Measurements from ENCODE around the gene THEMIS. TPM values are rescaled to one million over a fixed set of nuclear protein-coding genes. Genes with fewer than 3 reads are reported as not detected.

THEMIS gene
- total RNA-seq, 1 donor from 2014 or later: not detected

DNA sequence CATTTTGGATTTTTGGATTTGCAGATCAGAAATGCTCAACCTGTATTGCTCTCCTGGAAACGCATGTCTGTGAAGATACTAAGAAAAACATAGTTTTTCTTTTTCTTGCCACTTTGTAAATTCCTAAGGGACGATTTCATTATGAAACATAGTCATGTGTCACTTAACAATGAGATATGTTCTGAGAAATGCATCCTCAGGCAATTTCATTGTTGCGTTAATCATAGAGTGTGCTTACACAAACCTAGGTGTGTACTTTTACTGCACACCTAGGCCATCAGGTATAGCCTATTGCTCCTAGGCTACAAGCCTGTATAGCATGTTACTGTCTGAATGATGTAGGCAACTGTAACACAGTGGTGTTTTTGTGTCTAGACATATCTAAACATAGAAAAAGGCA is 13.4 kb upstream of the THEMIS start:
- DNase-seq (ENCODE audit: low spot score in 2 of 2): no peak
- no peaks in the 10 kb centered on the region for H3K4me1 ChIP-seq
- H3K36me3 ChIP-seq: no peaks in the 10 kb centered on the region
- no peaks in the 10 kb centered on the region for H3K9me3 ChIP-seq
- H3K27ac ChIP-seq: no peak overlapping the region
- TF ChIP-seq, protein P1, sequence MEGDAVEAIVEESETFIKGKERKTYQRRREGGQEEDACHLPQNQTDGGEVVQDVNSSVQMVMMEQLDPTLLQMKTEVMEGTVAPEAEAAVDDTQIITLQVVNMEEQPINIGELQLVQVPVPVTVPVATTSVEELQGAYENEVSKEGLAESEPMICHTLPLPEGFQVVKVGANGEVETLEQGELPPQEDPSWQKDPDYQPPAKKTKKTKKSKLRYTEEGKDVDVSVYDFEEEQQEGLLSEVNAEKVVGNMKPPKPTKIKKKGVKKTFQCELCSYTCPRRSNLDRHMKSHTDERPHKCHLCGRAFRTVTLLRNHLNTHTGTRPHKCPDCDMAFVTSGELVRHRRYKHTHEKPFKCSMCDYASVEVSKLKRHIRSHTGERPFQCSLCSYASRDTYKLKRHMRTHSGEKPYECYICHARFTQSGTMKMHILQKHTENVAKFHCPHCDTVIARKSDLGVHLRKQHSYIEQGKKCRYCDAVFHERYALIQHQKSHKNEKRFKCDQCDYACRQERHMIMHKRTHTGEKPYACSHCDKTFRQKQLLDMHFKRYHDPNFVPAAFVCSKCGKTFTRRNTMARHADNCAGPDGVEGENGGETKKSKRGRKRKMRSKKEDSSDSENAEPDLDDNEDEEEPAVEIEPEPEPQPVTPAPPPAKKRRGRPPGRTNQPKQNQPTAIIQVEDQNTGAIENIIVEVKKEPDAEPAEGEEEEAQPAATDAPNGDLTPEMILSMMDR (IDR thresholded peaks at IDR 0.05): no peak
- intact Hi-C loops (cut with DNase I): no loop called here
- H3K4me3 ChIP-seq: no peak overlapping the region
- H3K27me3 ChIP-seq: no peaks in the 10 kb centered on the region

DNA sequence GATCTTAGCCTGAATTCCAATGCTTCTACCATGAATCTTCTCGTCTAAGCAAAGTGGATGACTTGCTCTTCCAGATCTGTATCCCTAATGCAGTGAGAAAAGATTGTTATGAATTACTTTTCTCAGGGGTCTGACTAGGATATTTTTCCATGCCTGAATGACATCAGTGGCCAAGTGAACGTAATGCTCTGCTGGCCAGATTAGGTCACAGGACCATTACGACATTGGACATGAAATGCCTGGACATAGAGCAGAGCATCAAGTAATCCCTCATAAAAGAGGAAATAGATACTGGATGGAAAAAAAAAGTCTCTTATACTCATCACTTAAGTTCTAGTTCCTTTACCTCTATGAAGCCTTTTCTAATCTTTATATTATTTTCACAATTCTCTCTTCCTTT is 12.1 kb upstream of the THEMIS start:
- Histone ChIP-seq H3K27me3 (no peaks in the 10 kb centered on the region), H3K36me3 (no peaks in the 10 kb centered on the region), H3K9me3 (no peaks in the 10 kb centered on the region), H3K4me3 (no peak overlapping the region), H3K27ac (no peak overlapping the region), H3K4me1 (no peaks in the 10 kb centered on the region)
- TF ChIP-seq, protein P1 (IDR thresholded peaks at IDR 0.05): no peak
- intact Hi-C loops (cut with DNase I): no loop called here
- no peak for DNase-seq (ENCODE audit: low spot score in 2 of 2)

DNA sequence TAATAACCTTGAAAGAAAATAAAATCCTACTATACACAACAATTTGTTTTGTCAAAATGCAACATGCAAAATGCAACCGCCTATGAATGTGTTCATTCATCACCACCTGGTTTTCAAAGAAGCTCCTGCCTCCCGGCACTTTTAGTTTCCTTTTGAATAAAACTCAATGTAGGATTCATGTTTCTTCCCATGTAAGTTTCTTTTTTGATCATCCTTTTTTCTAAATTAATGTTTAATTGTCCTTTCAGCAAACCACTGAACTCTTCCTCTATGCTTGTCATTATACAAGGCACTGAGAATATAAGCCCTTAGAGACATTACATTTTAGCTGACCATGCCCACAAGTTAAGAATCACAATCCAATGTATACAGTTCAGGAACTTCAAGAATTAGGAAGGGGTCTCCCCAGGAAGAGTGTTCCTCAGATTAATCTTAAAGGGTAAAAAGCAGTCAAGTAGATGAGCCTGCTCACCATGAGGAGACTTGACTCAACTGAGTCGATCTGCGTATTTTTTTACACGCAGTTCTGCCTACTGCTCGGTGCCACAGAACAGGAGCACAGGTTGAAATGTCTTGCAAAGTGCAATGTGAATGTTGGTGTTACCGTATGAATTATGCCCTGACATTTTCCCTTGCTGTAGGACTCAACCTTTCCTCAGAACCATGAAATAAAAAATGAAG is 7.2 kb upstream of the THEMIS start:
- no peaks in the 10 kb centered on the region for H3K27me3 ChIP-seq
- no peaks in the 10 kb centered on the region for H3K36me3 ChIP-seq
- H3K9me3 ChIP-seq: no peaks in the 10 kb centered on the region
- intact Hi-C loops (cut with DNase I): no loop called here
- H3K4me1 ChIP-seq: no peaks in the 10 kb centered on the region
- TF ChIP-seq, protein P1 (IDR thresholded peaks at IDR 0.05): no peak
- no peak overlapping the region for H3K27ac ChIP-seq
- DNase-seq (ENCODE audit: low spot score in 2 of 2): no peak
- H3K4me3 ChIP-seq: no peak overlapping the region

DNA sequence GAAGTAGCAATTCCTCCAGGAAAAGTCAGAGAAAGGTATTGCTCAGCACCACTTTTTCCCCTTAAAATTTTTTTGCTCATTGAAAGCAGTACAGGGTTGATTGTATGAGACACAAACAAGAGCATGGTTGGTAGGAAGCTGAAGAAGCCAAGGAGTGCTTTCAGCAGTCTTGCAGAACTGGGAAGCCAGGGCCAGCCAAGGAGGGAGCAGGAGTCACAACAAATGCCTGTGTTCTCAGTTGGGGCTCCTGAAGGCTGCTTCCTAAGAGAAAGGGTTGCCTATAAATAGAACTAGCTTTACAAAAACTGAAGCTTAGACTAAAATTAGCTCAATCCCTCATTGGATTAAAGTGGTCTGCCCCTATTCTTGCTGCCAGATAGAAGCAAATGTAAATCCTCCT is 3.3 kb upstream of the THEMIS start:
- Histone ChIP-seq H3K4me3 (no peak overlapping the region), H3K9me3 (no peaks in the 10 kb centered on the region), H3K27ac (no peak overlapping the region), H3K27me3 (no peaks in the 10 kb centered on the region), H3K4me1 (no peaks in the 10 kb centered on the region), H3K36me3 (no peaks in the 10 kb centered on the region)
- no peak for DNase-seq (ENCODE audit: low spot score in 2 of 2)
- intact Hi-C loops (cut with DNase I): no loop called here
- TF ChIP-seq, protein P1 (IDR thresholded peaks at IDR 0.05): no peak

DNA sequence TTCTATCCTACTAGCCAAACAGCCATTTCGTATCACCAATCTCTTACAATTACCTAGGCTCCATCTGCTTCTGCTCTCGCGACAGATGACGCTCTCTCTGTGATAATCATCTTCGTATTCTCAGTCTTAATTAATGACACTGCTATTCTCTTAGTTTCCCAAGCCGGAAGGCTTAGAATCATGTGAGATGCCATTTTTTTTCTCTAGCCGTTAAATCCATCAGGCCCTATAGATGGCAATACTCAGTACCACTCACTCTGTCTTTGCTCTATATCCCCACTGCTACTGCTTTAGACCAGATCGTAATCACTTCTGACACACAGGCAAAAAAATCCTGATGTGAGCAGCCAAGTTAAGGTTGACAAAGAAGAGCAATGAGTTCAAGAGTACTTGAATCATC is 2.1 kb upstream of the THEMIS start:
- TF ChIP-seq, protein P1 (IDR thresholded peaks at IDR 0.05): no peak
- no peaks in the 10 kb centered on the region for H3K4me1 ChIP-seq
- intact Hi-C loops (cut with DNase I): no loop called here
- H3K9me3 ChIP-seq: no peaks in the 10 kb centered on the region
- no peak overlapping the region for H3K4me3 ChIP-seq
- no peak overlapping the region for H3K27ac ChIP-seq
- H3K36me3 ChIP-seq: no peaks in the 10 kb centered on the region
- DNase-seq (ENCODE audit: low spot score in 2 of 2): no peak
- no peaks in the 10 kb centered on the region for H3K27me3 ChIP-seq

DNA sequence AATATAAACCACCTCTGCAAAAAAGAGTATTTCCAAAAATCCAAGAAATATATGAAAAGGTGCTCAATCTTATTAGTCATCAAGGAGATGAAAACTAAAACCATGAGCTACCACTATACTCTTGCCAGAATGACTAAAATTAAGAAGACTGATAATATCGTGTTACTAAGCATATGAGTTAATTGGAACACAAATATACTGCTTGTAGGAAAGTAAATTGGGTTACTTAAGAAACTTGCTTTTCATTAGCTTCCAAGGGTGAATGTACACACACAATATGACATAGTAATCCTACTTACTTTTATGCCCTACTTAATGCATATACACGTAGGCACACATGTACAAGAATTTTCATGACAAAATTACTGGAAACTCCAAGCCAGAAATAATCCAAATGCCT is 3.4 kb downstream of the THEMIS start:
- no peaks in the 10 kb centered on the region for H3K36me3 ChIP-seq
- no peaks in the 10 kb centered on the region for H3K27me3 ChIP-seq
- TF ChIP-seq, protein P1 (IDR thresholded peaks at IDR 0.05): no peak
- no peaks in the 10 kb centered on the region for H3K4me1 ChIP-seq
- no peak for DNase-seq (ENCODE audit: low spot score in 2 of 2)
- intact Hi-C loops (cut with DNase I): no loop called here
- no peak overlapping the region for H3K27ac ChIP-seq
- H3K9me3 ChIP-seq: no peaks in the 10 kb centered on the region
- H3K4me3 ChIP-seq: no peak overlapping the region
